Loucy (cell line): Measurements from ENCODE around the gene C2CD4B.

ENCODE experiments used
- H2AFZ ChIP-seq: fragments of 200-600 bp; sonication (generic); 2 replicates; pipeline ENCODE4 v1.6.0; 2016; ENCODE audit warnings: antibody characterized with exemption, mild to moderate bottlenecking, low read length, moderate library complexity
- H3F3A ChIP-seq: fragments of 200-600 bp; 2 replicates; pipeline ENCODE4 v1.6.0; 2016; ENCODE audit warnings: antibody characterized with exemption, low read depth, mild to moderate bottlenecking
- H3K27me3 ChIP-seq: fragments of 200-600 bp; sonication (generic); 2 replicates; pipeline ENCODE4 v1.6.1; 2014; ENCODE audit warnings: low read length, mild to moderate bottlenecking; ENCODE audit not compliant: insufficient read depth, poor library complexity, severe bottlenecking
- H3K36me3 ChIP-seq: fragments of 200-600 bp; sonication (generic); 2 replicates; pipeline ENCODE4 v1.6.1; 2016; ENCODE audit warnings: low read length; ENCODE audit not compliant: insufficient read depth
- H3K4me1 ChIP-seq: fragments of 200-600 bp; sonication (generic); 2 replicates; pipeline ENCODE4 v1.5.1; 2014; ENCODE audit warnings: low read length, mild to moderate bottlenecking; ENCODE audit not compliant: insufficient read depth, poor library complexity, severe bottlenecking
- H3K4me2 ChIP-seq: fragments of 200-600 bp; sonication (generic); 2 replicates; pipeline ENCODE4 v1.6.0; 2014; ENCODE audit warnings: antibody characterized with exemption, low read length, low read depth, mild to moderate bottlenecking; ENCODE audit not compliant: poor library complexity, severe bottlenecking
- H3K4me3 ChIP-seq: fragments of 200-600 bp; sonication (generic); 2 replicates; pipeline ENCODE4 v1.5.1; 2014; ENCODE audit warnings: low read length, mild to moderate bottlenecking, mixed read lengths; ENCODE audit not compliant: poor library complexity, severe bottlenecking
- H3K79me2 ChIP-seq: fragments of 200-600 bp; sonication (generic); 2 replicates; pipeline ENCODE4 v1.6.1; 2014; ENCODE audit warnings: low read length; ENCODE audit not compliant: insufficient read depth
- H3K9ac ChIP-seq: fragments of 200-600 bp; sonication (generic); 2 replicates; pipeline ENCODE4 v1.6.0; 2014; ENCODE audit warnings: mild to moderate bottlenecking, low read depth, low read length, moderate library complexity; ENCODE audit not compliant: poor library complexity, severe bottlenecking
- H3K9me2 ChIP-seq: fragments of 200-600 bp; sonication (generic); replicated peaks from 2 replicates; pipeline ENCODE4 v1.6.1; 2016; ENCODE audit warnings: low read depth, low read length, mixed read lengths
- H3K9me3 ChIP-seq: fragments of 200-600 bp; sonication (generic); 2 replicates; pipeline ENCODE4 v1.6.1; 2014; ENCODE audit warnings: mild to moderate bottlenecking, antibody characterized with exemption, low read length, low read depth; ENCODE audit not compliant: insufficient read depth
- H4K20me1 ChIP-seq: fragments of 200-600 bp; sonication (generic); 2 replicates; pipeline ENCODE4 v1.6.0; 2014; ENCODE audit warnings: antibody characterized with exemption, low read length, mild to moderate bottlenecking; ENCODE audit not compliant: insufficient read depth, poor library complexity, severe bottlenecking
- CTCF ChIP-seq: fragments of 200-600 bp; sonication (generic); conservative IDR thresholded peaks from 2 replicates; pipeline ENCODE4 v1.5.1; 2014; ENCODE audit warnings: mild to moderate bottlenecking, antibody characterized with exemption, low read length
- EZH2phosphoT487 ChIP-seq: fragments of 200-600 bp; IDR thresholded peaks from 2 replicates; pipeline ENCODE4 v1.6.1; 2018; ENCODE audit warnings: antibody characterized with exemption, mild to moderate bottlenecking, moderate library complexity, borderline replicate concordance

Gene C2CD4B

DNA sequence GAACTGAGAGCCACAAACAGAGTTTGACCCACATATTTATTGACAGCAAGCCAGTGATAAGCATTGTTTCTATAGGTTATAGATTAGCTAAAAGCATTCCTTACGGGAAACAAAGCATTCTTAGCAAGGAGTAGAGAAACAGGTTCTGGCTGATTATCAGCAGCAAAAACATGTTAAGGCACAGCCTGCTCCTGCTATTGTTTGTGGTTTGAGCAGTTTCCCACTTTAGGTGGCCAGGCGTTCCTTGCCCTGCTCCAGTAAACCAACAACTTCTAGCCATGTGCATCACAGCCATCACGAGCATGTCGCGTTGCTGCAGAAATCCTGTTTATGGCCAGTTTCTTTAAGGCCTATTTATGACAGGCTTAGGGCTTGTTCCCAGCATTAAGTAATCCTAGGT lies 44.7 kb upstream of the C2CD4B start:
- Histone ChIP-seq H3K4me1 (peaks cover 22% of the 10 kb centered on the region), H3K9me2 (no peaks in the 10 kb centered on the region), H3K9me3 (peaks cover 24% of the 10 kb centered on the region), H3K27me3 (no peaks in the 10 kb centered on the region), H4K20me1 (no peaks in the 10 kb centered on the region), H3K9ac (no peak overlapping the region), H3K4me2 (no peak overlapping the region), H3K4me3 (no peak overlapping the region), H3F3A (no peaks in the 10 kb centered on the region), H2AFZ (no peak overlapping the region), H3K79me2 (no peaks in the 10 kb centered on the region), H3K36me3 (no peaks in the 10 kb centered on the region)
- no peak for TF ChIP-seq EZH2phosphoT487
- no peak for TF ChIP-seq CTCF

DNA sequence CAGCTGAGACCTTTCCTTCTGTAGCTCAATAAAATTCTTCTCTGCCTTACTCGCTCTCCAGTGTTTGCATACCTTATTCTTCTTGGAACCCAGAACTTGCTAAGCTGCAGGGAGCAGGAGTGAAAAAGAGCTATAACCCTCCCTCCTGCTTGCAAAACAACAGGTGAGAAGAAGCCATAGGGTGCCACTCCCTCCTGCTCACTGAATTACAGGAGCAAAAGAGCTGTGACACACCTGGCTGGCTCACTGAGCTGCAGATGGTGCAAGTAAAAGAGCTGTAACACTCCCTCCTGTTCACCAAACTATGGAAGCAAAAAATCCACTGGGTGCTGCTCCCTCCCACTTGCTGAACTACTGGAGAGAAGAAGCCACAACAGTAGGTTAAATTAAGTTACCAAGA lies 44.2 kb upstream of the C2CD4B start:
- no peaks in the 10 kb centered on the region for H3K36me3 ChIP-seq
- H3K9me3 ChIP-seq = peaks cover 24% of the 10 kb centered on the region
- no peaks in the 10 kb centered on the region for H3K9me2 ChIP-seq
- no peak overlapping the region for H3K4me3 ChIP-seq
- TF ChIP-seq EZH2phosphoT487 (no peak), CTCF (no peak)
- H2AFZ ChIP-seq = no peak overlapping the region
- H3K4me1 ChIP-seq = peaks cover 22% of the 10 kb centered on the region
- H3K79me2 ChIP-seq = no peaks in the 10 kb centered on the region
- no peaks in the 10 kb centered on the region for H4K20me1 ChIP-seq
- H3F3A ChIP-seq = no peaks in the 10 kb centered on the region
- no peak overlapping the region for H3K4me2 ChIP-seq
- no peak overlapping the region for H3K9ac ChIP-seq
- H3K27me3 ChIP-seq = no peaks in the 10 kb centered on the region

DNA sequence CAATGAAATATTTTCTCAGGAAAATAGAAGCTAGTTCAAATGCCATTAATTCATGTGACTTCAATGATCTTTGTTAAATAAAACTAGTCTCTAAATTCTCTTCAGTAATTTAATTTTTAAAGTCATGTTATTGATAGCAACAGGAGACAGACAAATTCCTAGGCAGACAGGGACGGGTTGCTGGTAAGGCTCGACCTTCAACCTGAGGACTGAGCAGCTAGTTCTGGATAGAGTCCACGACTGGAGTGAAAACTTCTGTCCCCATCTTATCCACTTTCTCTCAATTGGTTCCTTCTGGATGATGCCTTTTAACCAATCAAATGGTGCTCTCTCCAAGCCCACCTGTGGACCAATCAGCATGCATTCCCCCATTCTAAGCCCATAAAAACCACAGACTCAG lies 43.8 kb upstream of the C2CD4B start:
- Histone ChIP-seq H3K36me3 (no peaks in the 10 kb centered on the region), H3K9ac (no peak overlapping the region), H3K9me2 (no peaks in the 10 kb centered on the region), H3K4me3 (no peak overlapping the region), H3K4me1 (peaks cover 22% of the 10 kb centered on the region), H4K20me1 (no peaks in the 10 kb centered on the region), H3K9me3 (peaks cover 24% of the 10 kb centered on the region), H2AFZ (no peak overlapping the region), H3K4me2 (no peak overlapping the region), H3K27me3 (no peaks in the 10 kb centered on the region), H3K79me2 (no peaks in the 10 kb centered on the region), H3F3A (no peaks in the 10 kb centered on the region)
- TF ChIP-seq CTCF (no peak), EZH2phosphoT487 (no peak)
